Measurements from ENCODE around the gene C11orf97. TPM values are rescaled to one million over a fixed set of nuclear protein-coding genes. Genes with fewer than 3 reads are reported as not detected.

The C11orf97 gene
- total and polyA plus RNA-seq, 2 of the 13 experiments (the other 11 are each of a cell fraction or from before 2014, with no cell fraction given): 0.35 TPM; not detected in 1

DNA sequence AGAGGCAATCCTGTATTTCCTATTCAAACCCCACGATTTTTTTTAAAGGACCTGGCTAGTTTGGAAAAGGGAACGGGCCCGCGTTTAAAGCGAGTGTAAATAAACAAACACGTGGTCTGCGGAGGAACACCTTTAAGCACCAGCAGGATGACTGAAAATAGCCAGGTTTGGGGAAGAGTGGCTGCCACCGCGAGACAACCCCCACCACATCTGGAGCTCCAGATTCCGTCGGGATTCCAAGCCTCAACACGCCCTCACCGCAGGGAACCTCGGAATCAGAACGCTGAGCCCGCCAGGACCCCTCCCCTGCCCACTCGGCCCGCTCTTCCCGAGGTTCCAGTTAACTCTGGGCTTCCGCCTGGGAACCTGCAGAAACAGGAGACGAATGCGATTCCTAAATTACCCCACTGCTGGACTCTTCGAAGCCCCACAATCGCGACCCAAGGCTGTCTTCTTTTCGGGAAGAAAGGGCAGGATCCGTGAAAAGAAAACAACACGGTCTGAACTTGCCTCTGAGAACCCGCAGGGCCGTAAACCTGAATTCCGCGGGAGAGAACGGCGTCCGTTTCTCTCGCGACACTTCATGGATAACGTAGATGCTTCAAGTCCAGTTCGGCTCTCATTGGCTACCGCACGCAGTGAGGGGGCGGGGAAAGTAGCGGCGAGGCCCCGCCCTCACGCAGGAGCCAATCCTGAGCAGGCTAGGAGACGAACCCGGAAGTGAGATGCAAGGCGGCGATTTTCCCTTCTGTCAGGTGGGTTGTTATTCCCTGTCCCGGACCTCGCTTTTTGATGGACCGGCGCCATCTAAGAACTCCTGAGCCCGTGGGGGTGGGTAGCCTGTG lies 18.8 kb upstream of the C11orf97 start, which contains the start of the genes ANKRD49 and MRE11 (continued):
- TF ChIP-seq ATF6 (CRISPR knock-in tag; conservative IDR thresholded peaks at IDR 0.05) (no peak), ZBED4 (CRISPR knock-in tag; IDR thresholded peaks at IDR 0.05; ENCODE audit: borderline replicate concordance) (no peak), ONECUT2 (CRISPR knock-in tag; IDR thresholded peaks at IDR 0.05) (no peak), ZSCAN31 (CRISPR knock-in tag; IDR thresholded peaks at IDR 0.05; ENCODE audit: low read depth) (peak; percentile 33; the same call in 1 of the 2 replicates), RFX3 (CRISPR knock-in tag; IDR thresholded peaks at IDR 0.05) (no peak), NFYB (CRISPR knock-in tag; IDR thresholded peaks at IDR 0.05) (peak; percentile 90), YEATS4 (CRISPR knock-in tag; IDR thresholded peaks at IDR 0.05; ENCODE audit: borderline replicate concordance) (peak; percentile 74; the same call in 1 of the 2 replicates), TCF7L2 (IDR thresholded peaks at IDR 0.05; ENCODE audit: low read depth, low read length) (no peak), ZNF879 (CRISPR knock-in tag; IDR thresholded peaks at IDR 0.05) (no peak), KDM5A (IDR thresholded peaks at IDR 0.05; ENCODE audit: borderline replicate concordance, low read length) (peak; percentile 87), ZMAT3 (CRISPR knock-in tag; conservative IDR thresholded peaks at IDR 0.05) (peak; percentile 82; the same call in 1 of the 2 replicates), ATRX (CRISPR knock-in tag; IDR thresholded peaks at IDR 0.05; ENCODE audit: borderline replicate concordance) (no peak), BCL3 (CRISPR knock-in tag; IDR thresholded peaks at IDR 0.05) (no peak; the same call in 1 of the 2 replicates), ZNF138 (CRISPR knock-in tag; IDR thresholded peaks at IDR 0.05; ENCODE audit: low read depth) (no peak)
- TF ChIP-seq, protein P1, sequence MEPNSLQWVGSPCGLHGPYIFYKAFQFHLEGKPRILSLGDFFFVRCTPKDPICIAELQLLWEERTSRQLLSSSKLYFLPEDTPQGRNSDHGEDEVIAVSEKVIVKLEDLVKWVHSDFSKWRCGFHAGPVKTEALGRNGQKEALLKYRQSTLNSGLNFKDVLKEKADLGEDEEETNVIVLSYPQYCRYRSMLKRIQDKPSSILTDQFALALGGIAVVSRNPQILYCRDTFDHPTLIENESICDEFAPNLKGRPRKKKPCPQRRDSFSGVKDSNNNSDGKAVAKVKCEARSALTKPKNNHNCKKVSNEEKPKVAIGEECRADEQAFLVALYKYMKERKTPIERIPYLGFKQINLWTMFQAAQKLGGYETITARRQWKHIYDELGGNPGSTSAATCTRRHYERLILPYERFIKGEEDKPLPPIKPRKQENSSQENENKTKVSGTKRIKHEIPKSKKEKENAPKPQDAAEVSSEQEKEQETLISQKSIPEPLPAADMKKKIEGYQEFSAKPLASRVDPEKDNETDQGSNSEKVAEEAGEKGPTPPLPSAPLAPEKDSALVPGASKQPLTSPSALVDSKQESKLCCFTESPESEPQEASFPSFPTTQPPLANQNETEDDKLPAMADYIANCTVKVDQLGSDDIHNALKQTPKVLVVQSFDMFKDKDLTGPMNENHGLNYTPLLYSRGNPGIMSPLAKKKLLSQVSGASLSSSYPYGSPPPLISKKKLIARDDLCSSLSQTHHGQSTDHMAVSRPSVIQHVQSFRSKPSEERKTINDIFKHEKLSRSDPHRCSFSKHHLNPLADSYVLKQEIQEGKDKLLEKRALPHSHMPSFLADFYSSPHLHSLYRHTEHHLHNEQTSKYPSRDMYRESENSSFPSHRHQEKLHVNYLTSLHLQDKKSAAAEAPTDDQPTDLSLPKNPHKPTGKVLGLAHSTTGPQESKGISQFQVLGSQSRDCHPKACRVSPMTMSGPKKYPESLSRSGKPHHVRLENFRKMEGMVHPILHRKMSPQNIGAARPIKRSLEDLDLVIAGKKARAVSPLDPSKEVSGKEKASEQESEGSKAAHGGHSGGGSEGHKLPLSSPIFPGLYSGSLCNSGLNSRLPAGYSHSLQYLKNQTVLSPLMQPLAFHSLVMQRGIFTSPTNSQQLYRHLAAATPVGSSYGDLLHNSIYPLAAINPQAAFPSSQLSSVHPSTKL (CRISPR knock-in tag; IDR thresholded peaks at IDR 0.05): no peak; the same call in 1 of the 2 replicates
- TF ChIP-seq, protein P2, sequence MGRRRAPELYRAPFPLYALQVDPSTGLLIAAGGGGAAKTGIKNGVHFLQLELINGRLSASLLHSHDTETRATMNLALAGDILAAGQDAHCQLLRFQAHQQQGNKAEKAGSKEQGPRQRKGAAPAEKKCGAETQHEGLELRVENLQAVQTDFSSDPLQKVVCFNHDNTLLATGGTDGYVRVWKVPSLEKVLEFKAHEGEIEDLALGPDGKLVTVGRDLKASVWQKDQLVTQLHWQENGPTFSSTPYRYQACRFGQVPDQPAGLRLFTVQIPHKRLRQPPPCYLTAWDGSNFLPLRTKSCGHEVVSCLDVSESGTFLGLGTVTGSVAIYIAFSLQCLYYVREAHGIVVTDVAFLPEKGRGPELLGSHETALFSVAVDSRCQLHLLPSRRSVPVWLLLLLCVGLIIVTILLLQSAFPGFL (CRISPR knock-in tag; IDR thresholded peaks at IDR 0.05): no peak

Data from HepG2 (cell line).